HepG2 (cell line): ENCODE measurements around the gene TNFSF15. TPM values are rescaled to one million over a fixed set of nuclear protein-coding genes. Genes with fewer than 3 reads are reported as not detected.

Experiments used
- ATAC-seq: fragments of 200-7000 bp; cut with Tn5 transposase; 3 replicates; pipeline ENCODE4 v1.9.1; 2020; ENCODE audit warnings: mild to moderate bottlenecking, moderate library complexity
- BruUV-seq: library from RNA; stranded (reverse); fragments of 400-500 nt; replicated peaks from 2 replicates; lab custom pipeline; 2021; lab: Mats Ljungman, UMichigan
- CTCF ChIA-PET: fragments of 300-600 bp; formaldehyde crosslinking; extraction: SDS; loops from one replicate; lab custom pipeline; 2021; ENCODE audit warnings: low total read pairs, inconsistent platforms, low intra/inter-chr PET ratio; lab: Yijun Ruan, JAX
- POLR2A ChIA-PET: fragments of 350-600 bp; sonication (Branson Sonifier 250); formaldehyde crosslinking; loops from one replicate; lab custom pipeline; 2020; ENCODE audit warnings: antibody characterized with exemption, inconsistent platforms; lab: Yijun Ruan, JAX
- DNase-seq: peaks from one replicate; pipeline ENCODE4 v3.0.0-alpha.2; 2015; ENCODE audit warnings: low spot score
- FAIRE-seq: peaks from 3 replicates; lab custom pipeline; 2011; peaks lifted over from hg19 to GRCh38; lab: Jason Lieb, UNC
- H2AFZ ChIP-seq: one replicate; pipeline ENCODE4 v1.6.1; 2011; ENCODE audit warnings: low read length, inconsistent platforms
- H3K27ac ChIP-seq: fragments of 300-600 bp; 3 replicates; pipeline ENCODE4 v1.8.0; 2011; ENCODE audit warnings: mixed run types, mild to moderate bottlenecking, mixed read lengths, low read length, inconsistent platforms; ENCODE audit not compliant: insufficient read depth; ENCODE audit errors: extremely low read length
- H3K27me3 ChIP-seq, 2 experiments: fragments of 200-600 bp in 1 of 2; 2 replicates in 1 of 2; 3 replicates in 1 of 2; pipeline versions ENCODE4 v1.6.0 to v1.8.0; 2011; ENCODE audit warnings: low read length in 2 of 2, mild to moderate bottlenecking in 2 of 2, moderate library complexity in 2 of 2, inconsistent platforms in 1 of 2; ENCODE audit not compliant: insufficient read depth in 2 of 2, control insufficient read depth in 1 of 2
- H3K36me3 ChIP-seq, 2 experiments: fragments of 200-600 bp in 1 of 2; replicated peaks in 1 of 2; 2 replicates in 1 of 2; 3 replicates in 1 of 2; pipeline versions ENCODE4 v1.5.1 to v1.8.0; 2011; ENCODE audit warnings: low read length in 2 of 2, inconsistent platforms in 1 of 2; ENCODE audit not compliant: insufficient read depth in 2 of 2, control insufficient read depth in 1 of 2
- H3K4me1 ChIP-seq: 2 replicates; pipeline ENCODE4 v1.5.1; 2012; ENCODE audit warnings: low read length, inconsistent platforms; ENCODE audit not compliant: insufficient read depth
- H3K4me2 ChIP-seq: 2 replicates; pipeline ENCODE4 v1.6.0; 2011; ENCODE audit warnings: low read depth, low read length, inconsistent platforms
- H3K4me3 ChIP-seq, 3 experiments: fragments of 200-600 bp in 1 of 3; sonication (generic), shearing (Covaris generic) in 1 of 3; replicated peaks in 1 of 3; 2 replicates each; pipeline ENCODE4 v1.5.1; 2011 to 2016; ENCODE audit warnings: low read length in 3 of 3, inconsistent platforms in 2 of 3, low read depth in 2 of 3, mild to moderate bottlenecking in 2 of 3, control low read depth in 1 of 3, mixed read lengths in 1 of 3; ENCODE audit not compliant: insufficient read depth in 1 of 3
- H3K79me2 ChIP-seq: one replicate; pipeline ENCODE4 v1.6.1; 2011; ENCODE audit warnings: low read length, inconsistent platforms; ENCODE audit not compliant: insufficient read depth
- H3K9ac ChIP-seq: 2 replicates; pipeline ENCODE4 v1.6.0; 2011; ENCODE audit warnings: mild to moderate bottlenecking, low read depth, low read length, inconsistent platforms; ENCODE audit not compliant: insufficient read depth
- H3K9me3 ChIP-seq: 2 replicates; pipeline ENCODE4 v1.5.1; 2012; ENCODE audit warnings: mild to moderate bottlenecking, low read length
- H4K20me1 ChIP-seq: 2 replicates; pipeline ENCODE4 v1.6.0; 2011; ENCODE audit warnings: inconsistent platforms, mild to moderate bottlenecking, low read length, moderate library complexity; ENCODE audit not compliant: insufficient read depth
- ATAD3A ChIP-seq: sonication (generic); formaldehyde crosslinking; IDR thresholded peaks from 2 replicates; pipeline ENCODE4 v1.4.0; 2020; ENCODE audit warnings: missing genetic modification reagents
- FOXA1 ChIP-seq, 2 experiments: fragments of 450-650 bp in 1 of 2; sonication (generic) in 1 of 2; formaldehyde crosslinking in 1 of 2; IDR thresholded peaks; 2 replicates each; pipeline versions ENCODE4 v1.4.0 to v1.6.1; 2016 to 2020; ENCODE audit warnings: missing genetic modification reagents in 1 of 2
- HDAC6 ChIP-seq: fragments of 200-600 bp; sonication (generic); IDR thresholded peaks from 2 replicates; pipeline ENCODE4 v1.7.0; 2017; ENCODE audit warnings: mild to moderate bottlenecking, antibody characterized with exemption, low read length, low read depth
- NFKB2 ChIP-seq: sonication (generic); formaldehyde crosslinking; IDR thresholded peaks from 2 replicates; pipeline ENCODE4 v1.4.0; 2020; ENCODE audit warnings: missing genetic modification reagents, borderline replicate concordance
- PHF5A ChIP-seq: IDR thresholded peaks from one replicate; pipeline ENCODE4 v1.6.1; 2018; ENCODE audit warnings: low read depth, missing genetic modification reagents; ENCODE audit not compliant: unreplicated experiment
- PLRG1 ChIP-seq: fragments of 450-650 bp; conservative IDR thresholded peaks from 2 replicates; pipeline ENCODE4 v1.6.1; 2016
- SALL1 ChIP-seq: sonication (generic); formaldehyde crosslinking; IDR thresholded peaks from 2 replicates; pipeline ENCODE4 v1.8.0; 2022; ENCODE audit warnings: mild to moderate bottlenecking, missing genetic modification reagents
- SMARCE1 ChIP-seq: fragments of 450-650 bp; IDR thresholded peaks from 2 replicates; pipeline ENCODE4 v1.6.1; 2017; ENCODE audit warnings: borderline replicate concordance
- ZNF446 ChIP-seq: sonication (generic); formaldehyde crosslinking; IDR thresholded peaks from 2 replicates; pipeline ENCODE4 v1.5.0; 2020; ENCODE audit warnings: mild to moderate bottlenecking, missing genetic modification reagents
- ZNF556 ChIP-seq: sonication (generic); formaldehyde crosslinking; IDR thresholded peaks from 2 replicates; pipeline ENCODE4 v1.4.0; 2020; ENCODE audit warnings: mild to moderate bottlenecking, missing genetic modification reagents, borderline replicate concordance
- ZNF563 ChIP-seq: sonication (generic); formaldehyde crosslinking; IDR thresholded peaks from 2 replicates; pipeline ENCODE4 v1.8.0; 2022; ENCODE audit warnings: mild to moderate bottlenecking, moderate library complexity, missing genetic modification reagents
- WGBS: methylation state at CpG from one replicate; pipeline ENCODE4 v1.1.6; 2017; ENCODE audit warnings: low lambda C conversion rate; 5-methylcytosine and 5-hydroxymethylcytosine counted together
- in situ Hi-C: cut with HindIII; loops from 2 replicates; pipeline ENCODE4 v1.10.0; 2017; ENCODE audit warnings: low pct_unique_long_range_greater_than_20kb; ENCODE audit not compliant: extremely low pct_ligation_motif_present
- intact Hi-C: fragments of 100-400 bp; cut with micrococcal nuclease; formaldehyde crosslinking; loops from one replicate; pipeline ENCODE4 v1.10.0; 2022; ENCODE audit not compliant: unreplicated experiment
- polyA plus RNA-seq, 8 experiments: library from polyadenylated mRNA; depleted of rRNA in 3 of 8; stranded (reverse) in 7 of 8; unstranded in 1 of 8; fragments of >200 nt; fragmentation: Illumina TruSeq in 4 of 8; extraction: Trizol in 4 of 8; gene quantifications; 2 replicates each; pipeline versions ENCODE4 v1.2.1 to v1.2.3, GENCODE V29; 2011 to 2016; ENCODE audit warnings: low read depth in 4 of 8, missing spikeins in 1 of 8, mixed read lengths in 1 of 8; ENCODE audit not compliant: insufficient read depth in 1 of 8
- total RNA-seq, 5 experiments: library from RNA; depleted of rRNA; stranded (reverse); fragments of >200 nt; fragmentation: Illumina TruSeq; extraction: Trizol; gene quantifications; 2 replicates each; pipeline ENCODE4 v1.2.3, GENCODE V29; 2016; ENCODE audit warnings: low read depth in 1 of 5
- TF ChIP-seq, protein P1 (sequence below): sonication (generic); formaldehyde crosslinking; IDR thresholded peaks from 2 replicates; pipeline ENCODE4 v1.5.0; 2020; ENCODE audit warnings: missing genetic modification reagents
- TF ChIP-seq, protein P2 (sequence below): sonication (generic); formaldehyde crosslinking; IDR thresholded peaks from 2 replicates; pipeline ENCODE4 v1.4.0; 2020; ENCODE audit warnings: missing genetic modification reagents
- TF ChIP-seq, protein P3 (sequence below): sonication (generic); formaldehyde crosslinking; IDR thresholded peaks from 2 replicates; pipeline ENCODE4 v1.5.0; 2020; ENCODE audit warnings: mild to moderate bottlenecking, missing genetic modification reagents
- TF ChIP-seq, protein P4 (sequence below): sonication (generic); formaldehyde crosslinking; IDR thresholded peaks from 2 replicates; pipeline ENCODE4 v1.5.0; 2020; ENCODE audit warnings: mild to moderate bottlenecking, missing genetic modification reagents
- TF ChIP-seq, protein P5 (sequence below): IDR thresholded peaks from 2 replicates; pipeline ENCODE4 v1.6.1; 2016; ENCODE audit warnings: low read depth, control low read depth

The TNFSF15 gene
- total and polyA plus RNA-seq, 2 of the 13 experiments (the other 11 are each of a cell fraction or from before 2014, with no cell fraction given), result 0.02 to 0.03 TPM

DNA sequence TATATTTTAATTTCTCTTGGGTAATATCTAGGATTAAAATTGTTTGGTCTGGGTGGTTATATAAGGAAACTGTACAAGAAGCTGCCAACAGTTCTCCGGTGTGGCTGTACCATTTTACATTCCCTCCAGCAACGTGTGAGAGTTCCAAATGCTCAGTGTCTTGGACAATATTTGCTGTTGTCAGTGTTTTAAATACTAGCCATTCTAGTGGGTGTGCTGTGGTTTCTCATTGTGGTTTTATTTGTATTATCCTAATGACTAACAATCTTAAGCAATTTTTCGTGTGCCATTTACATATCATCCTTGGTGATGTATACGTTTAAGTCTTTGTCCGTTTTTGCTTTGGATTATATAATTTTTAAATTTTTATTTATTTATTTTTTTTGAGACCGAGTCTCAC is 34.0 kb downstream of the TNFSF15 start (continued):
- TF ChIP-seq, protein P1, sequence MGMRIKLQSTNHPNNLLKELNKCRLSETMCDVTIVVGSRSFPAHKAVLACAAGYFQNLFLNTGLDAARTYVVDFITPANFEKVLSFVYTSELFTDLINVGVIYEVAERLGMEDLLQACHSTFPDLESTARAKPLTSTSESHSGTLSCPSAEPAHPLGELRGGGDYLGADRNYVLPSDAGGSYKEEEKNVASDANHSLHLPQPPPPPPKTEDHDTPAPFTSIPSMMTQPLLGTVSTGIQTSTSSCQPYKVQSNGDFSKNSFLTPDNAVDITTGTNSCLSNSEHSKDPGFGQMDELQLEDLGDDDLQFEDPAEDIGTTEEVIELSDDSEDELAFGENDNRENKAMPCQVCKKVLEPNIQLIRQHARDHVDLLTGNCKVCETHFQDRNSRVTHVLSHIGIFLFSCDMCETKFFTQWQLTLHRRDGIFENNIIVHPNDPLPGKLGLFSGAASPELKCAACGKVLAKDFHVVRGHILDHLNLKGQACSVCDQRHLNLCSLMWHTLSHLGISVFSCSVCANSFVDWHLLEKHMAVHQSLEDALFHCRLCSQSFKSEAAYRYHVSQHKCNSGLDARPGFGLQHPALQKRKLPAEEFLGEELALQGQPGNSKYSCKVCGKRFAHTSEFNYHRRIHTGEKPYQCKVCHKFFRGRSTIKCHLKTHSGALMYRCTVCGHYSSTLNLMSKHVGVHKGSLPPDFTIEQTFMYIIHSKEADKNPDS (CRISPR knock-in tag), result no peak
- TF ChIP-seq SALL1 (CRISPR knock-in tag) (no peak), NFKB2 (CRISPR knock-in tag) (no peak), FOXA1 (IDR thresholded peaks at IDR 0.05) (no peak), FOXA1 (CRISPR knock-in tag; IDR thresholded peaks at IDR 0.05) (no peak)

DNA sequence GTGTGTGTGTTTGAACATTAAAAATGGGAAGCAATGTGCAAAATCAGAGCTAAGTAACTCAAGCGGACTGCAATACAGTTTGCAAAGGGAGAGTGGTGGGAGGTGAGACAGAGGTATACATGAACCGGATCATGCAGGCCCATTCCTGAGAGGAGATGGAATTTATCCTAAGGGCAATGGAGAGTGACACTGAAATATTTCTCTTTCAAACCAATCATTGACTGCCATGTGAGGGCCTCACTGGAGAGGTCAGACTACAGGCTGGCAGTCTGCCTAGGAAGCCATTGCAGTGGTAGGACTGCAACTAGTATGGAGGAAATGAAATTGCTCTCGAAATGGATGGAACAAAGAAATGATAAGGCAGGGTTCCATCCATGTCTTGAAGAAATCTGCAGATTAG is 34.8 kb downstream of the TNFSF15 start:
- no peak overlapping the region for H2AFZ ChIP-seq
- no peak overlapping the region for H3K4me3 ChIP-seq
- no peaks in the 10 kb centered on the region for H3K79me2 ChIP-seq
- no peak for ATAC-seq
- H3K9ac ChIP-seq, result no peak overlapping the region
- ChIA-PET CTCF (no interaction called here), POLR2A (no interaction called here)
- H4K20me1 ChIP-seq, result no peaks in the 10 kb centered on the region
- no peak overlapping the region for H3K27ac ChIP-seq
- DNase-seq, result no peak
- H3K4me1 ChIP-seq, result no peaks in the 10 kb centered on the region
- no TSS peak for BruUV-seq
- 44% methylated on average over 3 of the region's 3 CpGs for WGBS
- intact Hi-C loops, result no loop called here
- no peak for FAIRE-seq
- no peaks in the 10 kb centered on the region for H3K9me3 ChIP-seq
- in situ Hi-C loops, result no loop called here
- H3K27me3 ChIP-seq, result peaks cover 0 to 2% of the 10 kb centered on the region in 2 experiments; a peak in 2 of 5 replicates
- no peak overlapping the region for H3K4me2 ChIP-seq
- no peaks in the 10 kb centered on the region for H3K36me3 ChIP-seq
- no peak for TF ChIP-seq PLRG1
- TF ChIP-seq HDAC6, result no peak
- no peak for TF ChIP-seq ATAD3A (CRISPR knock-in tag)
- TF ChIP-seq SMARCE1, result no peak
- no peak for TF ChIP-seq ZNF563 (CRISPR knock-in tag)
- TF ChIP-seq, protein P2, sequence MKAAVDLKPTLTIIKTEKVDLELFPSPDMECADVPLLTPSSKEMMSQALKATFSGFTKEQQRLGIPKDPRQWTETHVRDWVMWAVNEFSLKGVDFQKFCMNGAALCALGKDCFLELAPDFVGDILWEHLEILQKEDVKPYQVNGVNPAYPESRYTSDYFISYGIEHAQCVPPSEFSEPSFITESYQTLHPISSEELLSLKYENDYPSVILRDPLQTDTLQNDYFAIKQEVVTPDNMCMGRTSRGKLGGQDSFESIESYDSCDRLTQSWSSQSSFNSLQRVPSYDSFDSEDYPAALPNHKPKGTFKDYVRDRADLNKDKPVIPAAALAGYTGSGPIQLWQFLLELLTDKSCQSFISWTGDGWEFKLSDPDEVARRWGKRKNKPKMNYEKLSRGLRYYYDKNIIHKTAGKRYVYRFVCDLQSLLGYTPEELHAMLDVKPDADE (CRISPR knock-in tag), result no peak
- no peak for TF ChIP-seq ZNF556 (CRISPR knock-in tag)
- TF ChIP-seq, protein P3, sequence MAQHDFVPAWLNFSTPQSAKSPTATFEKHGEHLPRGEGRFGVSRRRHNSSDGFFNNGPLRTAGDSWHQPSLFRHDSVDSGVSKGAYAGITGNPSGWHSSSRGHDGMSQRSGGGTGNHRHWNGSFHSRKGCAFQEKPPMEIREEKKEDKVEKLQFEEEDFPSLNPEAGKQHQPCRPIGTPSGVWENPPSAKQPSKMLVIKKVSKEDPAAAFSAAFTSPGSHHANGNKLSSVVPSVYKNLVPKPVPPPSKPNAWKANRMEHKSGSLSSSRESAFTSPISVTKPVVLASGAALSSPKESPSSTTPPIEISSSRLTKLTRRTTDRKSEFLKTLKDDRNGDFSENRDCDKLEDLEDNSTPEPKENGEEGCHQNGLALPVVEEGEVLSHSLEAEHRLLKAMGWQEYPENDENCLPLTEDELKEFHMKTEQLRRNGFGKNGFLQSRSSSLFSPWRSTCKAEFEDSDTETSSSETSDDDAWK (CRISPR knock-in tag), result no peak
- TF ChIP-seq, protein P4, sequence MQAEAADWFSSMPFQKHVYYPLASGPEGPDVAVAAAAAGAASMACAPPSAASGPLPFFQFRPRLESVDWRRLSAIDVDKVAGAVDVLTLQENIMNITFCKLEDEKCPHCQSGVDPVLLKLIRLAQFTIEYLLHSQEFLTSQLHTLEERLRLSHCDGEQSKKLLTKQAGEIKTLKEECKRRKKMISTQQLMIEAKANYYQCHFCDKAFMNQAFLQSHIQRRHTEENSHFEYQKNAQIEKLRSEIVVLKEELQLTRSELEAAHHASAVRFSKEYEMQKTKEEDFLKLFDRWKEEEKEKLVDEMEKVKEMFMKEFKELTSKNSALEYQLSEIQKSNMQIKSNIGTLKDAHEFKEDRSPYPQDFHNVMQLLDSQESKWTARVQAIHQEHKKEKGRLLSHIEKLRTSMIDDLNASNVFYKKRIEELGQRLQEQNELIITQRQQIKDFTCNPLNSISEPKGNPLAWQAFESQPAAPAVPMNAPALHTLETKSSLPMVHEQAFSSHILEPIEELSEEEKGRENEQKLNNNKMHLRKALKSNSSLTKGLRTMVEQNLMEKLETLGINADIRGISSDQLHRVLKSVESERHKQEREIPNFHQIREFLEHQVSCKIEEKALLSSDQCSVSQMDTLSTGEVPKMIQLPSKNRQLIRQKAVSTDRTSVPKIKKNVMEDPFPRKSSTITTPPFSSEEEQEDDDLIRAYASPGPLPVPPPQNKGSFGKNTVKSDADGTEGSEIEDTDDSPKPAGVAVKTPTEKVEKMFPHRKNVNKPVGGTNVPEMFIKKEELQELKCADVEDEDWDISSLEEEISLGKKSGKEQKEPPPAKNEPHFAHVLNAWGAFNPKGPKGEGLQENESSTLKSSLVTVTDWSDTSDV (CRISPR knock-in tag), result no peak
- TF ChIP-seq PHF5A, result no peak
- TF ChIP-seq, protein P5, sequence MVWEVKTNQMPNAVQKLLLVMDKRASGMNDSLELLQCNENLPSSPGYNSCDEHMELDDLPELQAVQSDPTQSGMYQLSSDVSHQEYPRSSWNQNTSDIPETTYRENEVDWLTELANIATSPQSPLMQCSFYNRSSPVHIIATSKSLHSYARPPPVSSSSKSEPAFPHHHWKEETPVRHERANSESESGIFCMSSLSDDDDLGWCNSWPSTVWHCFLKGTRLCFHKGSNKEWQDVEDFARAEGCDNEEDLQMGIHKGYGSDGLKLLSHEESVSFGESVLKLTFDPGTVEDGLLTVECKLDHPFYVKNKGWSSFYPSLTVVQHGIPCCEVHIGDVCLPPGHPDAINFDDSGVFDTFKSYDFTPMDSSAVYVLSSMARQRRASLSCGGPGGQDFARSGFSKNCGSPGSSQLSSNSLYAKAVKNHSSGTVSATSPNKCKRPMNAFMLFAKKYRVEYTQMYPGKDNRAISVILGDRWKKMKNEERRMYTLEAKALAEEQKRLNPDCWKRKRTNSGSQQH (CRISPR knock-in tag), result no peak
- TF ChIP-seq ZNF446 (CRISPR knock-in tag), result no peak
